ENCODE measurements around the gene ADAM12. TPM values are rescaled to one million over a fixed set of nuclear protein-coding genes. Genes with fewer than 3 reads are reported as not detected.

The ADAM12 gene
- total RNA-seq, 1 donor from 2014 or later = 100 TPM

DNA sequence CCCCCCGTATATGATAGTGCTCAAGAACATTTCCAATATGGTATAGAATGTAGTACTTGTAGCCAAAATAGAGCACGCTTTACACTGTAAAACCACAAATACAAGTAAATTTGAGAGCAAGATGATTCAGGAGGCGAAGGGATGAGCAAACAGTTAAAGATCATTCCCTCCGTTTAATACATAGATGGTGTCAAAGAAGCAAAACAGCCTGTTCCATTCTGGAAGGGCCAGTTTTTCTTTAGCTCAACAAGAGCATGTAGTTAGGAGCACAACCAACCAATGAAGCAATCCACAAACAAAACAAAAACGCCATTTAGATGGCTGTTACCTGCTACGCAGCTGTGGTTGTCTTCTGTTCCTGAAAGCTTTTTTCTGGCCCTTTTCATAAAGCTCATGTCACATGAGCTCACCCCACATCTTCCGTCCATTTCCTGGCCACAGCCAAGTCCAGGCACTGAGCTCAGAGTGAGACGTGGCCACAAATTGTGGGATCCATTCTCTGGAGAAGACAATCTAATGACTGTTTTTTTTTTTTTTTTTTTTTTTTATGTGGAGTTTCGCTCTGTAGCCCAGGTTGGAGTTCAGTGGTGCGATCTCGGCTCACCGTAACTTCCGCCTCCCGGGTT, 306.3 kb downstream of the ADAM12 start:
- no peak overlapping the region for H3K4me3 ChIP-seq (ENCODE audit: insufficient read depth, low read depth, low read length)
- H3K36me3 ChIP-seq (ENCODE audit: insufficient read depth, low read length) = peaks cover 22% of the 10 kb centered on the region
- peaks cover 24% of the 10 kb centered on the region for H3K4me1 ChIP-seq (ENCODE audit: insufficient read depth, low read length)
- H3K9me3 Mint-ChIP-seq (ENCODE audit: unreplicated experiment) = peaks cover 4% of the 10 kb centered on the region
- H3K4me2 ChIP-seq (ENCODE audit: low read length) = peak overlapping the region; percentile 77
- no peak overlapping the region for H3K4me3 Mint-ChIP-seq (ENCODE audit: unreplicated experiment)
- no peak overlapping the region for H3K27ac Mint-ChIP-seq (ENCODE audit: unreplicated experiment)
- TF ChIP-seq, protein P1, sequence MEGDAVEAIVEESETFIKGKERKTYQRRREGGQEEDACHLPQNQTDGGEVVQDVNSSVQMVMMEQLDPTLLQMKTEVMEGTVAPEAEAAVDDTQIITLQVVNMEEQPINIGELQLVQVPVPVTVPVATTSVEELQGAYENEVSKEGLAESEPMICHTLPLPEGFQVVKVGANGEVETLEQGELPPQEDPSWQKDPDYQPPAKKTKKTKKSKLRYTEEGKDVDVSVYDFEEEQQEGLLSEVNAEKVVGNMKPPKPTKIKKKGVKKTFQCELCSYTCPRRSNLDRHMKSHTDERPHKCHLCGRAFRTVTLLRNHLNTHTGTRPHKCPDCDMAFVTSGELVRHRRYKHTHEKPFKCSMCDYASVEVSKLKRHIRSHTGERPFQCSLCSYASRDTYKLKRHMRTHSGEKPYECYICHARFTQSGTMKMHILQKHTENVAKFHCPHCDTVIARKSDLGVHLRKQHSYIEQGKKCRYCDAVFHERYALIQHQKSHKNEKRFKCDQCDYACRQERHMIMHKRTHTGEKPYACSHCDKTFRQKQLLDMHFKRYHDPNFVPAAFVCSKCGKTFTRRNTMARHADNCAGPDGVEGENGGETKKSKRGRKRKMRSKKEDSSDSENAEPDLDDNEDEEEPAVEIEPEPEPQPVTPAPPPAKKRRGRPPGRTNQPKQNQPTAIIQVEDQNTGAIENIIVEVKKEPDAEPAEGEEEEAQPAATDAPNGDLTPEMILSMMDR (IDR thresholded peaks at IDR 0.05; ENCODE audit: insufficient read depth, low read depth, low read length) = no peak
- TF ChIP-seq EZH2 (IDR thresholded peaks at IDR 0.05; ENCODE audit: insufficient read depth, low read length) = no peak
- DNase-seq (ENCODE audit: low read depth) (peak; percentile 72), FAIRE-seq (no peak)
- no peaks in the 10 kb centered on the region for H3K27me3 Mint-ChIP-seq (ENCODE audit: low read depth, unreplicated experiment)
- H3K9ac ChIP-seq (ENCODE audit: low read length) = peak overlapping the region; percentile 71
- no peaks in the 10 kb centered on the region for H4K20me1 ChIP-seq (ENCODE audit: insufficient read depth, low read length)
- H3K36me3 Mint-ChIP-seq (ENCODE audit: low read depth, unreplicated experiment) = peaks cover 11% of the 10 kb centered on the region
- H3K9me3 ChIP-seq (ENCODE audit: insufficient read depth, low read depth, low read length) = no peaks in the 10 kb centered on the region
- peaks cover 5% of the 10 kb centered on the region for H3K4me1 Mint-ChIP-seq (ENCODE audit: low read depth, unreplicated experiment)
- no peaks in the 10 kb centered on the region for H3K27me3 ChIP-seq (ENCODE audit: insufficient read depth, low read length)
- H3K79me2 ChIP-seq (ENCODE audit: insufficient read depth, low read length) = peaks cover 14% of the 10 kb centered on the region
- peak overlapping the region; percentile 86 for H3K27ac ChIP-seq (ENCODE audit: low read depth, low read length)
- no peak overlapping the region for H2AFZ ChIP-seq (ENCODE audit: low read depth, low read length)

DNA sequence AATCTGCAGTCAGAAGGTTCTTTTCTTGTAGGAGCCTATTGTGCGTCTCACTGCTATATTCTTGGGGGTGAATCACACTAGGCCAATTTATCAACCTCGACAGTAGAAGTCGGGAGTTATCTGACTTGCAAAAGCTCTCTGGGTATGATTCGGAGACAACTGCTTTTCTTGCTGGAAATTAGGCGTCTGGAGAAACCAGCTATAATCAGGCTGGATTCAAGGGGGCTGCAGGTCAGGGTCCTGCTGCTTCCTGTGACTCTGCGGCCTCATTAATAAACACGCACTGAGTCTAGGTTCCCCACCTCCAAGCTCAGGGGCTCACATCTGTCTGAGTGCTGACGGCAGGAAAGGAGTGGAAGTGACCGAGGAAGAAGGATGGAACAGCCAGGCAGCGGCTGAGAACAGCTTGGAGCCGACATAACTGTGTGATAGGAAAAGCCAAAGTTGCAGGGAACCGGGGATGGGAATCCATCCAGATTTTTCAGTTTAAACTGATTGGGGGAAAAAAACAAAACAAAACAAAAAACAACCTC, 307.3 kb downstream of the ADAM12 start:
- Mint-ChIP-seq H3K27ac (ENCODE audit: unreplicated experiment) (no peak overlapping the region), H3K4me1 (ENCODE audit: low read depth, unreplicated experiment) (peaks cover 5% of the 10 kb centered on the region), H3K9me3 (ENCODE audit: unreplicated experiment) (peaks cover 6% of the 10 kb centered on the region), H3K36me3 (ENCODE audit: low read depth, unreplicated experiment) (peaks cover 20% of the 10 kb centered on the region), H3K4me3 (ENCODE audit: unreplicated experiment) (no peak overlapping the region), H3K27me3 (ENCODE audit: low read depth, unreplicated experiment) (no peaks in the 10 kb centered on the region)
- Histone ChIP-seq H3K79me2 (ENCODE audit: insufficient read depth, low read length) (peaks cover 17% of the 10 kb centered on the region), H3K4me2 (ENCODE audit: low read length) (peak overlapping the region; percentile 77), H4K20me1 (ENCODE audit: insufficient read depth, low read length) (no peaks in the 10 kb centered on the region), H3K36me3 (ENCODE audit: insufficient read depth, low read length) (peaks cover 22% of the 10 kb centered on the region), H2AFZ (ENCODE audit: low read depth, low read length) (peak overlapping the region; percentile 12), H3K9ac (ENCODE audit: low read length) (peak overlapping the region; percentile 71), H3K4me3 (ENCODE audit: insufficient read depth, low read depth, low read length) (peak overlapping the region; percentile 26), H3K27me3 (ENCODE audit: insufficient read depth, low read length) (no peaks in the 10 kb centered on the region), H3K27ac (ENCODE audit: low read depth, low read length) (peak overlapping the region; percentile 86), H3K9me3 (ENCODE audit: insufficient read depth, low read depth, low read length) (no peaks in the 10 kb centered on the region), H3K4me1 (ENCODE audit: insufficient read depth, low read length) (peaks cover 24% of the 10 kb centered on the region)
- TF ChIP-seq, protein P1 (IDR thresholded peaks at IDR 0.05; ENCODE audit: insufficient read depth, low read depth, low read length) = no peak
- TF ChIP-seq EZH2 (IDR thresholded peaks at IDR 0.05; ENCODE audit: insufficient read depth, low read length) = no peak
- peak; percentile 99 for DNase-seq (ENCODE audit: low read depth)
- peak; percentile 5 for FAIRE-seq

DNA sequence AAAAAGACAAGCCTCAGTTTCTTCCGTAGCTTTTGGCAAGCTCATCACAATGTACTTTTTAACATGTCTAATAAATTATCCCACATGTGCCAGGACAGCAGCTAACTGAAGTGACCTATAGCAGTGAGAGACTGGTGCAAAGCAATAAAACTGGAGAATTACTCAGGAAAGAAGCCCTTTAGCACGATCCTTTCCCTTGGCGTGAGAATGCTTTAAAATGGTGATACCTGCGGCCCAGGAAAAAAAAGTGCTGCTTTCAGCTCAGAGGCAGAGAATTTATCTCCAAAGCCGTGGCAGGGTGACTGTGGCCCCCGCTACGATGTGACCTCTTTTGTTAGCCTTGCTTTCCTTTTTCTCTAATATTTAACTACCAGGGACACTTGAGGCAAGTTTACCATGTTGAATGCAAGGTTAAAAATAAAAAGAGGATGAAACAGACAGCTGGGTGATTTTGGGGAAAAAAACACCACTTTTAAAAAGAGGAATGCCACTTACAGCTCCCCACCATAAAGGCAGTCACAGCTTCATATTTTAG, 307.9 kb downstream of the ADAM12 start:
- TF ChIP-seq, protein P1 (IDR thresholded peaks at IDR 0.05; ENCODE audit: insufficient read depth, low read depth, low read length) = no peak
- no peak for TF ChIP-seq EZH2 (IDR thresholded peaks at IDR 0.05; ENCODE audit: insufficient read depth, low read length)
- peak; percentile 51 for DNase-seq (ENCODE audit: low read depth)
- Histone ChIP-seq H3K9ac (ENCODE audit: low read length) (peak overlapping the region; percentile 71), H3K36me3 (ENCODE audit: insufficient read depth, low read length) (peaks cover 22% of the 10 kb centered on the region), H3K4me2 (ENCODE audit: low read length) (peak overlapping the region; percentile 77), H3K4me1 (ENCODE audit: insufficient read depth, low read length) (peaks cover 27% of the 10 kb centered on the region), H3K9me3 (ENCODE audit: insufficient read depth, low read depth, low read length) (no peaks in the 10 kb centered on the region), H3K27ac (ENCODE audit: low read depth, low read length) (peak overlapping the region; percentile 86), H4K20me1 (ENCODE audit: insufficient read depth, low read length) (no peaks in the 10 kb centered on the region), H3K27me3 (ENCODE audit: insufficient read depth, low read length) (no peaks in the 10 kb centered on the region), H2AFZ (ENCODE audit: low read depth, low read length) (no peak overlapping the region), H3K4me3 (ENCODE audit: insufficient read depth, low read depth, low read length) (no peak overlapping the region), H3K79me2 (ENCODE audit: insufficient read depth, low read length) (peaks cover 23% of the 10 kb centered on the region)
- Mint-ChIP-seq H3K36me3 (ENCODE audit: low read depth, unreplicated experiment) (peaks cover 24% of the 10 kb centered on the region), H3K4me1 (ENCODE audit: low read depth, unreplicated experiment) (peaks cover 5% of the 10 kb centered on the region), H3K9me3 (ENCODE audit: unreplicated experiment) (peaks cover 7% of the 10 kb centered on the region), H3K4me3 (ENCODE audit: unreplicated experiment) (no peak overlapping the region), H3K27me3 (ENCODE audit: low read depth, unreplicated experiment) (no peaks in the 10 kb centered on the region), H3K27ac (ENCODE audit: unreplicated experiment) (no peak overlapping the region)
- no peak for FAIRE-seq

All from astrocyte (in vitro differentiated cells and primary cell).